A549 treated with Hydrocortisone at 1 μM for 4 hours (cell line): ENCODE results near the gene KLHL7. TPM values are rescaled to one million over a fixed set of nuclear protein-coding genes. Genes with fewer than 3 reads are reported as not detected.

Experiments used
- total RNA-seq: library from RNA; stranded (reverse); fragments of 200-300 nt; extraction: Qiagen RNA extraction; gene quantifications from 5 replicates; pipeline ENCODE4 v1.2.3, GENCODE V29; 2022

The KLHL7 gene
- 21.1 to 27.0 TPM (median 25.0 TPM) in 5 replicates for total RNA-seq

GRCh38 chr7:23105644-23106056 is at the start of gene KLHL7:
Gene KLHL7, plus strand, starts transcription at chr7:23105785. Its CDS starts 242 bp downstream, at chr7:23106027.

GRCh38 chr7:23181684-23182553 is 76.3 kb downstream of the KLHL7 start, which contains the start of gene NUP42:
Gene NUP42, plus strand, starts transcription at chr7:23182048. Its CDS starts 38 bp downstream, at chr7:23182086.

Other genes starting within 250 kb of the KLHL7 start
- gene HYCC1, start 91.7 kb upstream of the KLHL7 start, total RNA-seq, result 15.0 to 26.0 TPM (median 19.1 TPM) in 5 replicates
- 24.8 to 27.8 TPM (median 26.0 TPM) in 5 replicates for gene NUP42, start 76.3 kb downstream of the KLHL7 start, total RNA-seq
- 2.7 to 3.6 TPM (median 3.1 TPM) in 5 replicates for gene GPNMB, start 141.0 kb downstream of the KLHL7 start, total RNA-seq
- gene MALSU1, start 193.6 kb downstream of the KLHL7 start, total RNA-seq, result 62.2 to 101 TPM (median 94.9 TPM) in 5 replicates